ENCODE measurements around the gene LYRM2.
"Not testable (repeated sequence)": the region's sequence is repeated elsewhere in the genome, so short reads cannot be mapped to it uniquely, and the experiment has no call there.

The LYRM2 gene

GRCh38 chr6:89643406-89643805, 4.9 kb upstream of the LYRM2 start:
- DNase-seq: no peak

DNA sequence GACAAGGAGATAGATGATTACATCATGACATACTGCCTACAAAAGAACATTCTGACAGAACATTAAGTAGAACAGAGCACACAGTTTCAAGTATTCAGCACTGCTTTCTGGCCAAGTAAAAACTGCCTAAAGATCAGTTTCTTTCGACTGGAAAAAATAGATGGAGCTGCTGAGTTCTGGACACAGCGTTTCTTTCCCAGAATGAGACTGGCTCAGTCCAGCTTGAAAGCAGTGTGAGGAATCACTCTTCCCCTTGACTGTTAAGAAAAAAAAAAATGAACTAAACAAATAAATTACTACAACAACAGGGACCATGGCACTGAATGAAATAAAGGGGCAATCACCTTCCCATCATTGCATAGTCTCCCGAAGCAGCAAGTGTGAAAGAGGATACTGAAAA, 4.4 kb upstream of the LYRM2 start:
- DNase-seq: no peak

DNA sequence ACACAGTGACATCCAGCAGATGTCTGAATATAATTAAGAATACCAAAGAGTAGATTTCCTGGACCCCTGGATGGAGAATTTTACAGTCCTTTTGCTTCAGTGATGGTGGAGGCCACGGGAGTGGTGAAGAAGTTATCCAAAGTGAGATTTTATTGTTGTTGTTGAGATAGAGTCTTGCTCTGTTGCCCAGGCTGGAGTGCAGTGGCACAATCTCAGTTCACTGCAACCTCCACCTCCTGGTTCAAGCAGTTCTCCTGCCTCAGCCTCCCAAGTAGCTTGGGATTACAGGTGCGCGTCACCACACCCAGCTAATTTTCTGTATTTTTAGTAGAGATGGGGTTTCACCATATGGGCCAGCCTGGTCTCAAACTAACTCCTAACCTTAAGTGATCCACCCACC, 3.0 kb upstream of the LYRM2 start:
- DNase-seq: not testable (repeated sequence)

- DNase-seq: peak; percentile 11
These were observed 2.3 kb upstream of the LYRM2 start for GRCh38 chr6:89640804-89641203.

DNA sequence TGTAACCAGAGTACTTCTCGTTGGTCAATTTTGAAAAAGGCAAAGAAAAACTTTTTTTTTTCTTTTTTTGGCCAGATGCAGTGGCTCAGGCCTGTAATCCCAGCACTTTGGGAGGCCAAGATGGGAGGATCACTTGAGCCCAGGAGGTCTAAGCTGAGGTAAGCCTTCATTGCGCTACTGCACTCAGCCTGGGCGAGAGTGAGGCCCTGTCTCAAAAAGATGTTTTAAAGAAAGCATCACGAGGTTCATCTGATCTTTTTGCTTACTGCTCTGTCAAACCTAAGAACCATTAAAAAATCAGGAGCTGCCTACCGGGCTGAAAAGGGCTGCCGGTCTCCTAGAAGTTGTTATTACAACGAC, 607 bp downstream of the LYRM2 start:
- no peak for DNase-seq

GRCh38 chr6:89636412-89636811, 2.1 kb downstream of the LYRM2 start:
- not testable (repeated sequence) for DNase-seq

DNA sequence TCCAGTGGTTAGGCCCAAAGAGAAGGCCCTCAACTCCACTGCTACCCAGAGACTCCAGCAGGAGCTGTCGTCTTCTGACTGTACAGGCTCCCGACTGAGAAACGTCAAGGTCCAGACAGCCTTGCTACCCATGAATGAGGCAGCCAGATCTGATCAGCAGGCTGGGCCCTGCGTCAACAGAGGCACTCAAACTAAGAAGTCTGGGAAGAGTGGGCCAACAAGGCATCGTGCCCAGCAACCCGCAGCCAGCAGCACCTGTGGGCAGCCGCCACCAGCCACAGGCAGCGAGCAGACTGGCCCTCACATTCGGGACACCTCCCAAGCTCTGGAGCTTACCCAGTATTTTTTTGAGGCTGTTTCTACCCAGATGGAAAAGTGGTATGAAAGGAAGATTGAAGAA, 8.1 kb downstream of the LYRM2 start:
- no peak for DNase-seq

GRCh38 chr6:89623749-89624148, 14.8 kb downstream of the LYRM2 start:
- no peak for DNase-seq

- DNase-seq: no peak
These were observed 19.0 kb downstream of the LYRM2 start for GRCh38 chr6:89619567-89619966.

GRCh38 chr6:89618026-89618425, 20.5 kb downstream of the LYRM2 start:
- DNase-seq: no peak

DNA sequence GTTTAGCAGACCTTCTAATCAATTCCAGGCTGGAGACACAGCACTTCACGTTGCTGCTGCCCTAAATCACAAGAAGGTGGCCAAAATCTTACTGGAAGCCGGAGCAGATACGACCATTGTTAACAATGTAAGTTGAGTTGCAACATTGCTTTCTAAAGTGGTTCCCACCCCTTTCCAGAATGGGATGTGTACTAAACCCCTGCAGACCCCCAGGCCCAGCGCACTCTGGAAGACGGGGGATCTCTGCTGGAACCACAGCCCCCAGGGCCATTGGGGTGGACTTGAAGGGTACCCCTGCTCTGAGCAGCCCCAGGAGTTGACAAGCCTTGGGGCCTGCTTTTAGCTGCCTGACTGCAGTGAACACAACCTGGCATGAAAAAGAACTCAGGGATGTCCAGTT, 22.0 kb downstream of the LYRM2 start:
- DNase-seq: no peak

GRCh38 chr6:89615882-89616281, 22.7 kb downstream of the LYRM2 start:
- no peak for DNase-seq

- no peak for DNase-seq
These were observed 24.8 kb downstream of the LYRM2 start for GRCh38 chr6:89613790-89614189.

DNA sequence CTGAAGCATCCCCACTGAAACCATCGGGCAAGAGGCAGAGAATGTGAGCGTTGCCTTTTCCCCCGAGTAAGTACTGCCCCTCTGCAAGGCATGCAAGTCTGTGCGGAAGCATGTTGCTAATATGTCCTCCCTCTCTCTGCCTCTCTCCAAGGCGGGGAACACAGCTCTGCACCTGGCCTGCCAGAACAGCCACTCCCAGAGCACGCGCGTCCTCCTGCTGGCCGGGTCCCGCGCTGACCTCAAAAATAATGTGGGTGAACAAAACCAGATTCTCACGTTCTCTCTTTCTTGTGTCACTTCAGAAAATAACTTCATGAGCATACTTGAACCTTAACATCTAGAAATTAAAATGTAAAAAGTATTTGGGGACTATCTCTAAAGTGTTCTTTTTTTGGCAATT, 26.4 kb downstream of the LYRM2 start:
- no peak for DNase-seq

GRCh38 chr6:89611666-89612065, 26.9 kb downstream of the LYRM2 start:
- peak; percentile 35 for DNase-seq

- DNase-seq: no peak
These were observed 28.4 kb downstream of the LYRM2 start for GRCh38 chr6:89610149-89610642.

DNA sequence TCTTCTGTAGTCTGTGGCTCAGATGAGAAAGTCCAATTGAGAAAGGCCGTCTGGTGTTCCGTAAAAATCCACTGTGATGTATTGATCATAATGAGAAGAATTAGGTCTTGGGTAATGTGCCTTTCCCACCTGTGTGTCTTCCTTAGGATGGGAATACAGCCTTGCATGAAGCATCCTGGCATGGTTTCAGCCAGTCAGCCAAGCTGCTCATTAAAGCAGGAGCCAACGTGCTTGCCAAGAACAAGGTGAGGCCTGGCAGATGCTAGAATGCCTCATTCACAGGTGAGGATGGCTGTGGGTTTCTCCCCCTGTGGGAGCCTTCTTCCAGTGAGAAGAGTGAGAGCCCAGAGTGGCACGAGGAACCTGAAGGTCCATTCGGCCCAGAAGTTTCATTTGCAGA, 32.7 kb downstream of the LYRM2 start:
- DNase-seq: no peak

GRCh38 chr6:89604653-89605052, 33.9 kb downstream of the LYRM2 start:
- no peak for DNase-seq

GRCh38 chr6:89602166-89602565, 36.4 kb downstream of the LYRM2 start:
- no peak for DNase-seq

DNA sequence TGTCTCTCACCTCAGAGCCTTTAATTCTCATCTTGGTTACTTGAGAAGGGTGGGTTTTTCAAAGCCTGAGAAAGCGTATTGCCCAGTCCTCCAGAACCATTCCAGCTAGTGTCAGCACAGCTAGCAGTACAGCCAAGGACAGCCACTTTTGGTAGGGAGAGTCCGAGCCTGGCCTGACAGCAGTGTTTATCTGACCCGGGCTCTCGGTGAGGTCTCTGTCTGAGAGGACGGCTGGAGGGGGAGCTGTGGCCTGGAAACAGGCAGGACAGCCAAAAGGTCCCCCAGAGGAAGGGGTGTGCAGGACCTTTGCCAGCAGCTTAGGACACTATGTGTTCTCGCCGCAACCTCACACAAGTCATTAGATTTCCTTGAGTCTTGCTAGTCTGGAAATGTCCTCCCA, 38.8 kb downstream of the LYRM2 start:
- no peak for DNase-seq

- DNase-seq: peak; percentile 77
These were observed 40.6 kb downstream of the LYRM2 start for GRCh38 chr6:89597988-89598387.

GRCh38 chr6:89597372-89597771, 41.2 kb downstream of the LYRM2 start:
- DNase-seq: no peak

DNA sequence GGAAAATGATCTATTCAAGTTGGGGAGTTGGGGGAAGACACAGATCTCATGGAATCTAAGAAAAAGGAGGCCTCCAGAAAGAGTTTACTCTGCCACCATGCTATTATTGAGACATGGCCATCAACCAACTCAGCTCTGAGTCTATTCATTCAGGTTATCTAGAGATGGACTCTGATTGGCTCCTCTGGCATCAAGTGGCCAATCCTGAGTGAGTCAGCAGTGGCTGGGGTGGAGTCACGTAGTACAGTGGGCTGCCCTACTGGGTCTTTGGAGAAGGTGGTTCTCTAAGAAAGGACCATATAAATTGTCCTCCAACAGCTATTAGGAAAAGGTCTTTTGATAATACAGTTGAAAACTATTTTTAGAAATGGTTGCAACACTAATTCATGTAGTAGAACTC, 42.1 kb downstream of the LYRM2 start:
- no peak for DNase-seq

- no peak for DNase-seq
These were observed 42.5 kb downstream of the LYRM2 start for GRCh38 chr6:89596056-89596455.

GRCh38 chr6:89591745-89592144, 46.8 kb downstream of the LYRM2 start:
- DNase-seq: no peak

DNA sequence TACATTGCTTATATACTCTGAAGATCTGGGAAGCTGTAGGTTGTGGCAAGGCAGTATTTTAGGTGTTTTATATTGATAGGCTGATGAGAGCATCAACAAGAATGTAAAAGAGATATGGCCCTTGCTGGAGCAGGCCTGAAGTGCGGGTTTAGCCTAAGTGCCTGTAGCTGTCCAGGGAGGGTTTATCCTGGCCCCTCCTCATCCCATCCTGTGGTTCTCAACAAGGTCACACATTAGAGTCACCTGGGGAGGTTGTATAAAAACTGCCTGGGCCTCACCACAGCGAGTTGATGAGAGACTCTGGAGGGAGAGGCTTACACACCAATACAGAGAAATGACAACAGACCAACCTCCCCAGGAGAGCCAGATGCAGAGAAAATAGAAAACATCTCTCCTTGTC, 48.4 kb downstream of the LYRM2 start:
- DNase-seq: no peak

Measured in kidney glomerular epithelial cell (primary cell).